Neural cell (in vitro differentiated cells): ENCODE results near the gene TESMIN.

Source experiments
- CTCF ChIP-seq: fragments of 450-650 bp; IDR thresholded peaks from 2 replicates; pipeline ENCODE4 v1.5.1; 2014; ENCODE audit warnings: antibody characterized with exemption, mild to moderate bottlenecking, moderate library complexity; ENCODE audit not compliant: poor library complexity, severe bottlenecking
- EP300 ChIP-seq: fragments of 450-650 bp; conservative IDR thresholded peaks from 2 replicates; pipeline ENCODE4 v1.6.1; 2014; ENCODE audit warnings: antibody characterized with exemption, mild to moderate bottlenecking, moderate library complexity; ENCODE audit not compliant: poor library complexity, severe bottlenecking
- REST ChIP-seq: IDR thresholded peaks from 2 replicates; pipeline ENCODE4 v1.6.1; 2012; ENCODE audit warnings: borderline replicate concordance

GRCh38 chr11:68682531-68682961, 68.8 kb downstream of the TESMIN start:
- no peak for TF ChIP-seq CTCF
- no peak for TF ChIP-seq REST
- no peak for TF ChIP-seq EP300
